ENCODE results near the gene CGB2. TPM values are rescaled to one million over a fixed set of nuclear protein-coding genes. Genes with fewer than 3 reads are reported as not detected.

CGB2 gene
- total and polyA plus RNA-seq, 2 donors (not counting 1 experiment from before 2014, with no cell fraction given), result not detected

DNA sequence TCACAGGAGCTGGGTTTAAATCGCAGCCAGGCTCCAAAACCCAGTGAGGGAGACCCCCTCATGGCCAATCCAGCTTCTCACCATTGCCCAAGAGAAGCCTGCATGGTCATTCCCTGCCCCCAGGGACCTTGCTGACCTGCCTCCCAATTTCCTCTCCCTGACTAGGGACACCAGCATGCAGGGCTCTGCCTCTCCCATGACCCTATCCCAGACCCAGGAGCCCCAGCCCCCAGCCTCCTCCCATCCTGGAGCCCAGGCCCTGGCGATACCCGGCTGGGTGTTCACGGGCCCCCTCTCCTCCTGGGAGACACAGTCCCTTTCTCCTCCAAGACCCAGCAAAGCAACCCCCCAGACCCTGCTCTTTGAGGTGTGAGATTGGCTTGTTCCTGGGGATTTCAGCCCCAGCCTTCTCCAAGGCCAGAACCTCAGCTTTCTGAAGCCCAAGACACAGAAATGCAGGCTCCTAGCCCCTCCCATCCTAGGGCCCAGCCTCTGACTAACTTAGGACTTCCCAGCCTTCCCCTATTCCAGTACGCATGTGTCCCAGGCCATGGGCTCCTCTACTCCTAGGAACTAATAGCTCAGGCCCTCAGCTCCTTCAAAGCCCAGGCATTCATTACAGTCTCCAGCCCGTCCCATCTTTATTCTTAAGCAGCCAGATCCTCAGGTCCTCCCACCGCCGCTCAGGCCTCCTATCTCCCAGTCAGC, 39.7 kb upstream of the CGB2 start:
- H3K79me2 ChIP-seq (ENCODE audit: control insufficient read depth, insufficient read depth, low read length), result peaks cover 55% of the 10 kb centered on the region
- CTCF ChIA-PET, result interaction anchor here (1.4 to 3.4 kb wide), 6 partner anchors 13 to 204 kb away, joined by 4 to 17 read pairs (median 10); partner anchors contain the start of gene LIN7B
- peaks cover 0 to 7% of the 10 kb centered on the region in 2 experiments for H3K36me3 ChIP-seq (replicated peaks in 1 of 2; ENCODE audit: control extremely low read depth in 1 of 2, control insufficient read depth in 1 of 2, extremely low read depth in 1 of 2, insufficient read depth in 2 of 2, low read length in 1 of 2)
- H3K27ac Mint-ChIP-seq, result peak overlapping the region; percentile 92
- no peak for DNase-seq
- H3K4me1 ChIP-seq (ENCODE audit: control insufficient read depth in 2 of 2, insufficient read depth in 2 of 2, low read length in 2 of 2), result peaks cover 15 to 27% of the 10 kb centered on the region in 2 donors
- H3K4me1 Mint-ChIP-seq, result peaks cover 39% of the 10 kb centered on the region
- intact Hi-C loops (cut with micrococcal nuclease), result loop anchor here (2.0 to 10.0 kb wide), 4 partner anchors 13 to 217 kb away; partner anchors contain the start of genes C19orf73, LIN7B and PPFIA3
- H2AFZ ChIP-seq (ENCODE audit: insufficient read depth, low read depth, low read length, poor library complexity, severe bottlenecking), result peak overlapping the region; percentile 94
- H3K9me3 Mint-ChIP-seq (ENCODE audit: insufficient read depth), result no peaks in the 10 kb centered on the region
- H3K9ac ChIP-seq (ENCODE audit: low read length), result peak overlapping the region; percentile 94
- no peak for ATAC-seq (ENCODE audit: low read depth)
- peak overlapping the region; percentile 61 to 94 (median 79) for H3K4me3 ChIP-seq (ENCODE audit: control extremely low read depth in 1 of 5, extremely low read depth in 1 of 5, insufficient read depth in 1 of 5, low read depth in 2 of 5, low read length in 4 of 5)
- H3K4me3 Mint-ChIP-seq, result peak overlapping the region; percentile 94
- POLR2A ChIA-PET, result interaction anchor here (0.6 to 1.1 kb wide), 2 partner anchors 13 to 1385 kb away, joined by 3 read pairs; no protein-coding TSS in a partner anchor
- no peaks in the 10 kb centered on the region for H3K27me3 Mint-ChIP-seq
- 50% methylated on average over 7 of the region's 8 CpGs for WGBS (ENCODE audit: insufficient coverage)
- no peaks in the 10 kb centered on the region for H3K9me3 ChIP-seq (ENCODE audit: control extremely low read depth in 1 of 3, control insufficient read depth in 2 of 3, insufficient read depth in 1 of 3, low read length in 2 of 3)
- H3K27me3 ChIP-seq (replicated peaks in 1 of 4; ENCODE audit: control extremely low read depth in 1 of 4, control insufficient read depth in 3 of 4, insufficient read depth in 4 of 4, low read length in 3 of 4), result no peaks in the 10 kb centered on the region
- peak overlapping the region in 1 of 2 donors; percentile 70 for H3K27ac ChIP-seq (ENCODE audit: low read length in 2 of 2)
- H4K20me1 ChIP-seq (ENCODE audit: control insufficient read depth, insufficient read depth, low read length, poor library complexity, severe bottlenecking), result peaks cover 6% of the 10 kb centered on the region
- peak overlapping the region; percentile 99 for H3K4me2 ChIP-seq (replicated peaks; ENCODE audit: low read depth, low read length, poor library complexity, severe bottlenecking)
- TF ChIP-seq EZH2 (IDR thresholded peaks at IDR 0.05; ENCODE audit: borderline replicate concordance, insufficient read depth, low read depth, low read length, poor library complexity, severe bottlenecking), result no peak
- TF ChIP-seq, protein P1, sequence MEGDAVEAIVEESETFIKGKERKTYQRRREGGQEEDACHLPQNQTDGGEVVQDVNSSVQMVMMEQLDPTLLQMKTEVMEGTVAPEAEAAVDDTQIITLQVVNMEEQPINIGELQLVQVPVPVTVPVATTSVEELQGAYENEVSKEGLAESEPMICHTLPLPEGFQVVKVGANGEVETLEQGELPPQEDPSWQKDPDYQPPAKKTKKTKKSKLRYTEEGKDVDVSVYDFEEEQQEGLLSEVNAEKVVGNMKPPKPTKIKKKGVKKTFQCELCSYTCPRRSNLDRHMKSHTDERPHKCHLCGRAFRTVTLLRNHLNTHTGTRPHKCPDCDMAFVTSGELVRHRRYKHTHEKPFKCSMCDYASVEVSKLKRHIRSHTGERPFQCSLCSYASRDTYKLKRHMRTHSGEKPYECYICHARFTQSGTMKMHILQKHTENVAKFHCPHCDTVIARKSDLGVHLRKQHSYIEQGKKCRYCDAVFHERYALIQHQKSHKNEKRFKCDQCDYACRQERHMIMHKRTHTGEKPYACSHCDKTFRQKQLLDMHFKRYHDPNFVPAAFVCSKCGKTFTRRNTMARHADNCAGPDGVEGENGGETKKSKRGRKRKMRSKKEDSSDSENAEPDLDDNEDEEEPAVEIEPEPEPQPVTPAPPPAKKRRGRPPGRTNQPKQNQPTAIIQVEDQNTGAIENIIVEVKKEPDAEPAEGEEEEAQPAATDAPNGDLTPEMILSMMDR (IDR thresholded peaks at IDR 0.05), result no peak

Data from B cell (primary cell).